Natural killer cell (primary cell): ENCODE data around the gene ECI2. TPM values are rescaled to one million over a fixed set of nuclear protein-coding genes. Genes with fewer than 3 reads are reported as not detected.

Source experiments
- ATAC-seq, 3 donors: fragments of 150-1000 bp in 2 of 3; fragments of 200-7000 bp in 1 of 3; cut with Tn5 transposase; 1 replicate in 1 of 3; 2 replicates in 2 of 3; pipeline ENCODE4 v1.10.0; 2021; ENCODE audit warnings: mild to moderate bottlenecking in 2 of 3, moderate library complexity in 2 of 3
- DNase-seq, 2 donors: peaks; one replicate each; pipeline versions ENCODE4 v3.0.0 to v3.0.0-alpha.2; 2013 to 2021; ENCODE audit warnings: mixed read lengths in 1 of 2
- H3K27ac ChIP-seq: one replicate; pipeline ENCODE4 v1.5.1; 2013; ENCODE audit warnings: mild to moderate bottlenecking, low read length
- H3K27me3 ChIP-seq: one replicate; pipeline ENCODE4 v1.6.1; 2013; ENCODE audit warnings: low read length; ENCODE audit not compliant: control insufficient read depth, insufficient read depth
- H3K36me3 ChIP-seq: one replicate; pipeline ENCODE4 v1.6.1; 2013; ENCODE audit warnings: low read length; ENCODE audit not compliant: control insufficient read depth, insufficient read depth
- H3K4me1 ChIP-seq: one replicate; pipeline ENCODE4 v1.6.1; 2013; ENCODE audit warnings: low read length; ENCODE audit not compliant: control insufficient read depth, insufficient read depth
- H3K4me3 ChIP-seq: one replicate; pipeline ENCODE4 v1.5.1; 2013; ENCODE audit warnings: low read length
- H3K9me3 ChIP-seq: one replicate; pipeline ENCODE4 v1.6.1; 2013; ENCODE audit warnings: low read length; ENCODE audit not compliant: control insufficient read depth, insufficient read depth
- H3K27ac Mint-ChIP-seq, 2 donors: one replicate each; pipeline ENCODE4 v1.8.0; 2022; ENCODE audit warnings: mild to moderate bottlenecking in 2 of 2, mixed read lengths in 2 of 2, moderate library complexity in 1 of 2
- H3K27me3 Mint-ChIP-seq, 2 donors: one replicate each; pipeline ENCODE4 v1.8.0; 2022; ENCODE audit warnings: low read depth in 2 of 2, mixed read lengths in 2 of 2
- H3K36me3 Mint-ChIP-seq: one replicate; pipeline ENCODE4 v1.8.0; 2022; ENCODE audit warnings: mixed read lengths
- H3K4me1 Mint-ChIP-seq, 2 donors: one replicate each; pipeline ENCODE4 v1.8.0; 2022; ENCODE audit warnings: mixed read lengths in 2 of 2
- H3K4me3 Mint-ChIP-seq: one replicate; pipeline ENCODE4 v1.8.0; 2022; ENCODE audit warnings: mild to moderate bottlenecking, moderate library complexity, mixed read lengths
- H3K9me3 Mint-ChIP-seq, 2 donors: one replicate each; pipeline ENCODE4 v1.8.0; 2022; ENCODE audit warnings: mixed read lengths in 2 of 2
- whole genome bisulfite sequencing: methylation state at CpG from one replicate; pipeline ENCODE4 v1.1.7; 2013; ENCODE audit warnings: missing lambda C conversion rate; ENCODE audit not compliant: insufficient coverage; 5-methylcytosine and 5-hydroxymethylcytosine counted together
- intact Hi-C: fragments of 100-400 bp; cut with micrococcal nuclease; formaldehyde crosslinking; loops from one replicate; pipeline ENCODE4 v1.14.2; 2022
- total RNA-seq, 4 donors: library from RNA; stranded (reverse); fragments of 120-200 nt in 1 of 4; gene quantifications; one replicate each; pipeline versions ENCODE4 v1.2.3 to v1.2.4, GENCODE V29; 2013 to 2022
- TF ChIP-seq, protein P1 (sequence below): fragments of 200-600 bp; IDR thresholded peaks from one replicate; pipeline ENCODE4 v1.8.0; 2022; ENCODE audit warnings: antibody characterized with exemption

The ECI2 gene
- total RNA-seq, 3 donors from 2014 or later (not counting 1 experiment from before 2014, with no cell fraction given), result 17.2 to 21.6 (median 19.6) TPM

DNA sequence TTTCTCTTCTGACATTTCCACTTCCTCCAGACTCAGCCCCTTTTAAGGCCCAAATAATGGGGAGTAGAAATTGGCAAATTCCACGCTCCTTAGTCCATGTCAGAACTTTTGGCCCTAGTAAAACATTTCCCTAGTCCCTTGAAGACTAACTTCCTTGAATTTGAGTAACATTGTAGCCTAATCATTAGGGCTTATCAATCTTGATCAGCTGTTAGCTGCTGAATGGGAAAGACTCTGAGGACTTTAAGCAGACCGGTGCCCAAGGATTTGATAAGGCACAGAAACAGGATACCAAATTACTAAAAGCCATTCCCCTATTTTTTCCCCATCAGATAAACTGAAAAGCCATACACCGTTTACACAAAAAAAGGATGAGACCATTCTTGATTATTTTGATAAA lies 37.0 kb upstream of the ECI2 start:
- intact Hi-C loops, result no loop called here
- Histone ChIP-seq H3K4me3 (no peak overlapping the region), H3K27me3 (peaks cover 2% of the 10 kb centered on the region), H3K4me1 (no peaks in the 10 kb centered on the region), H3K9me3 (no peaks in the 10 kb centered on the region), H3K27ac (no peak overlapping the region), H3K36me3 (no peaks in the 10 kb centered on the region)
- no peak for ATAC-seq
- TF ChIP-seq, protein P1, sequence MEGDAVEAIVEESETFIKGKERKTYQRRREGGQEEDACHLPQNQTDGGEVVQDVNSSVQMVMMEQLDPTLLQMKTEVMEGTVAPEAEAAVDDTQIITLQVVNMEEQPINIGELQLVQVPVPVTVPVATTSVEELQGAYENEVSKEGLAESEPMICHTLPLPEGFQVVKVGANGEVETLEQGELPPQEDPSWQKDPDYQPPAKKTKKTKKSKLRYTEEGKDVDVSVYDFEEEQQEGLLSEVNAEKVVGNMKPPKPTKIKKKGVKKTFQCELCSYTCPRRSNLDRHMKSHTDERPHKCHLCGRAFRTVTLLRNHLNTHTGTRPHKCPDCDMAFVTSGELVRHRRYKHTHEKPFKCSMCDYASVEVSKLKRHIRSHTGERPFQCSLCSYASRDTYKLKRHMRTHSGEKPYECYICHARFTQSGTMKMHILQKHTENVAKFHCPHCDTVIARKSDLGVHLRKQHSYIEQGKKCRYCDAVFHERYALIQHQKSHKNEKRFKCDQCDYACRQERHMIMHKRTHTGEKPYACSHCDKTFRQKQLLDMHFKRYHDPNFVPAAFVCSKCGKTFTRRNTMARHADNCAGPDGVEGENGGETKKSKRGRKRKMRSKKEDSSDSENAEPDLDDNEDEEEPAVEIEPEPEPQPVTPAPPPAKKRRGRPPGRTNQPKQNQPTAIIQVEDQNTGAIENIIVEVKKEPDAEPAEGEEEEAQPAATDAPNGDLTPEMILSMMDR, result no peak
- Mint-ChIP-seq H3K36me3 (no peaks in the 10 kb centered on the region), H3K4me1 (no peaks in the 10 kb centered on the region), H3K27me3 (peaks cover 0 to 13% of the 10 kb centered on the region in 2 donors), H3K27ac (no peak overlapping the region), H3K4me3 (no peak overlapping the region), H3K9me3 (no peaks in the 10 kb centered on the region)
- 83% methylated on average over 2 of the region's 3 CpGs for WGBS
- DNase-seq, result no peak

DNA sequence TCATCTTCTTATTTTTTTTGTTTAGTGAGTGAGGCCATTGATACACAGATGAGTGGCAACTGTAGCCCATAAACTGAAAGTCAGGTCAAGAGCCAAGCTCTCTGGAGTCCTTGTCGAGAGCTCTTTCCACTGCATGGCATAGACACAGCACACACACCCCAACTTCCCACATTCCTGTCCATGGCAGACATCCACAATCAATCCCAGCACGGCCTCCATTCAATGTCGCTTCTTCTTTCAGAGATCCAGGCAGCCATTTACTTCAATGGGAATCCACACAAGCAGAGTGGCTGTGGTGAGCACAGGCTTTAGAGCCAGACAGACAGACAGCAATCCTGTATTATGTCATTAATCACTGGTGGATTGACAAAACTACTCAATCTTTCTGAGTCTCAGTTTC lies 34.9 kb upstream of the ECI2 start:
- DNase-seq, result no peak
- no peak for ATAC-seq
- Histone ChIP-seq H3K27me3 (peaks cover 2% of the 10 kb centered on the region), H3K4me1 (no peaks in the 10 kb centered on the region), H3K9me3 (no peaks in the 10 kb centered on the region), H3K4me3 (no peak overlapping the region), H3K36me3 (no peaks in the 10 kb centered on the region), H3K27ac (no peak overlapping the region)
- H3K4me1 Mint-ChIP-seq, result no peaks in the 10 kb centered on the region
- peaks cover 0 to 10% of the 10 kb centered on the region in 2 donors for H3K27me3 Mint-ChIP-seq
- no peak overlapping the region for H3K27ac Mint-ChIP-seq
- TF ChIP-seq, protein P1, result no peak
- H3K4me3 Mint-ChIP-seq, result no peak overlapping the region
- 92% methylated on average over 3 of the region's 3 CpGs for WGBS
- H3K36me3 Mint-ChIP-seq, result no peaks in the 10 kb centered on the region
- H3K9me3 Mint-ChIP-seq, result no peaks in the 10 kb centered on the region
- intact Hi-C loops, result no loop called here

- Histone ChIP-seq H3K4me1 (no peaks in the 10 kb centered on the region), H3K36me3 (no peaks in the 10 kb centered on the region), H3K9me3 (no peaks in the 10 kb centered on the region), H3K27me3 (peaks cover 2% of the 10 kb centered on the region), H3K27ac (no peak overlapping the region), H3K4me3 (no peak overlapping the region)
- H3K4me1 Mint-ChIP-seq, result no peaks in the 10 kb centered on the region
- H3K9me3 Mint-ChIP-seq, result no peaks in the 10 kb centered on the region
- DNase-seq, result no peak
- ATAC-seq, result no peak
- 84% methylated on average over 7 of the region's 8 CpGs for WGBS
- no peak overlapping the region for H3K27ac Mint-ChIP-seq
- H3K4me3 Mint-ChIP-seq, result no peak overlapping the region
- H3K36me3 Mint-ChIP-seq, result no peaks in the 10 kb centered on the region
- peaks cover 0 to 14% of the 10 kb centered on the region in 2 donors for H3K27me3 Mint-ChIP-seq
- intact Hi-C loops, result no loop called here
- TF ChIP-seq, protein P1, result no peak
Measured at GRCh38 chr6:4169028-4169789, 33.8 kb upstream of the ECI2 start.

DNA sequence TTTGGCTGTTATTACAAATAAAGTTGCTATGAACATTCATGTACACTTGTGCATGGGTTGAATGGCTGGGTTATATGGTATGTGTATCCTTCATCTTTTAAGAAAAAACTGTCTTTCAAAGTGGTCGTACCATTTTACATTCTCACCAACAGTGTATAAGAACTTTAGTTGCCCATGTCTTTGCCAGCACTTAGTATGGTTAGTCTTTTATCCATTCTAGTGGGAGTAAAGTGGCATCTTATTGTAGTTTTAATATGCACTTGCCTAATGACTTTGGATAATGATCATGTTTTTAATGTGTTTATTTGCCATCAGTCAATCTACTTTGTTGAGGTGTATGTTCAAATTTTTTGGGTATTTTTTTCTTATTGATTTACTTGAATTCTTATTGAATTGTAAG lies 32.5 kb upstream of the ECI2 start:
- Histone ChIP-seq H3K27me3 (peaks cover 2% of the 10 kb centered on the region), H3K4me3 (no peak overlapping the region), H3K4me1 (no peaks in the 10 kb centered on the region), H3K27ac (no peak overlapping the region), H3K9me3 (no peaks in the 10 kb centered on the region), H3K36me3 (no peaks in the 10 kb centered on the region)
- ATAC-seq (no peak), DNase-seq (no peak)
- H3K4me1 Mint-ChIP-seq, result no peaks in the 10 kb centered on the region
- H3K9me3 Mint-ChIP-seq, result no peaks in the 10 kb centered on the region
- no peak overlapping the region for H3K4me3 Mint-ChIP-seq
- TF ChIP-seq, protein P1, result no peak
- intact Hi-C loops, result no loop called here
- H3K36me3 Mint-ChIP-seq, result no peaks in the 10 kb centered on the region
- no CpG with 5 or more reads among the region's 1 CpG for WGBS
- peaks cover 0 to 16% of the 10 kb centered on the region in 2 donors for H3K27me3 Mint-ChIP-seq
- H3K27ac Mint-ChIP-seq, result no peak overlapping the region
